WTC11 (cell line): ENCODE results near the gene STX12. TPM values are rescaled to one million over a fixed set of nuclear protein-coding genes. Genes with fewer than 3 reads are reported as not detected.

Experiments
- ATAC-seq: fragments of 200-7000 bp; cut with Tn5 transposase; 2 replicates; pipeline ENCODE4 v1.10.0; 2021; ENCODE audit warnings: mild to moderate bottlenecking, moderate library complexity
- CTCF ChIA-PET: fragments of 300-600 bp; sonication (Branson Sonifier 250); formaldehyde crosslinking; loops from one replicate; lab custom pipeline; 2021; ENCODE audit warnings: antibody characterized with exemption; lab: Charles Lee
- POLR2A ChIA-PET: fragments of 350-600 bp; sonication (Branson Sonifier 250); formaldehyde crosslinking; loops from one replicate; lab custom pipeline; 2021; ENCODE audit warnings: antibody characterized with exemption; lab: Charles Lee
- DNase-seq: peaks from one replicate; pipeline ENCODE4 v3.0.0; 2021; ENCODE audit warnings: low spot score
- H3K27ac Mint-ChIP-seq: 2 replicates; pipeline ENCODE4 v1.8.0; 2021; ENCODE audit warnings: mixed read lengths
- H3K27me3 Mint-ChIP-seq: 2 replicates; pipeline ENCODE4 v1.8.0; 2021; ENCODE audit warnings: low read depth, mild to moderate bottlenecking, moderate library complexity, mixed read lengths
- H3K36me3 Mint-ChIP-seq: 2 replicates; pipeline ENCODE4 v1.8.0; 2021; ENCODE audit warnings: mixed read lengths
- H3K4me1 Mint-ChIP-seq: 2 replicates; pipeline ENCODE4 v1.8.0; 2022; ENCODE audit warnings: mixed read lengths
- H3K4me3 Mint-ChIP-seq: 2 replicates; pipeline ENCODE4 v1.8.0; 2021; ENCODE audit warnings: mild to moderate bottlenecking, moderate library complexity, mixed read lengths
- H3K9me3 Mint-ChIP-seq: 2 replicates; pipeline ENCODE4 v1.8.0; 2021; ENCODE audit warnings: mixed read lengths
- ATF6 ChIP-seq: sonication (generic); formaldehyde crosslinking; IDR thresholded peaks from 2 replicates; pipeline ENCODE4 v1.8.1; 2023; ENCODE audit warnings: mild to moderate bottlenecking, missing genetic modification reagents
- CREM ChIP-seq: sonication (generic); formaldehyde crosslinking; IDR thresholded peaks from 2 replicates; pipeline ENCODE4 v1.8.1; 2022; ENCODE audit warnings: mild to moderate bottlenecking, missing genetic modification reagents, moderate library complexity
- ELF4 ChIP-seq: sonication (generic); formaldehyde crosslinking; IDR thresholded peaks from 2 replicates; pipeline ENCODE4 v1.8.1; 2022; ENCODE audit warnings: low read depth, mild to moderate bottlenecking, moderate library complexity, missing genetic modification reagents
- ERG ChIP-seq: fragments of 250-450 bp; sonication (Bioruptor Pico); IDR thresholded peaks from 2 replicates; pipeline ENCODE4 v1.8.0; 2021; ENCODE audit warnings: mild to moderate bottlenecking
- ESRRA ChIP-seq: sonication (generic); formaldehyde crosslinking; IDR thresholded peaks from 2 replicates; pipeline ENCODE4 v1.8.1; 2022; ENCODE audit warnings: mild to moderate bottlenecking, missing genetic modification reagents, borderline replicate concordance
- ETV6 ChIP-seq: sonication (generic); formaldehyde crosslinking; IDR thresholded peaks from 2 replicates; pipeline ENCODE4 v1.8.1; 2022; ENCODE audit warnings: mild to moderate bottlenecking, missing genetic modification reagents
- FOXP1 ChIP-seq: sonication (generic); formaldehyde crosslinking; IDR thresholded peaks from 2 replicates; pipeline ENCODE4 v1.8.0; 2022; ENCODE audit warnings: missing genetic modification reagents, mild to moderate bottlenecking, moderate library complexity, borderline replicate concordance
- FOXP4 ChIP-seq: sonication (generic); formaldehyde crosslinking; IDR thresholded peaks from 2 replicates; pipeline ENCODE4 v1.8.0; 2022; ENCODE audit warnings: mild to moderate bottlenecking, missing genetic modification reagents
- GABPB1 ChIP-seq: sonication (generic); formaldehyde crosslinking; IDR thresholded peaks from 2 replicates; pipeline ENCODE4 v1.8.1; 2023; ENCODE audit warnings: mild to moderate bottlenecking, missing genetic modification reagents
- GRHL2 ChIP-seq: fragments of 250-450 bp; sonication (Bioruptor Pico); IDR thresholded peaks from 2 replicates; pipeline ENCODE4 v1.8.0; 2022; ENCODE audit warnings: mild to moderate bottlenecking, moderate library complexity; ENCODE audit not compliant: insufficient replicate concordance, severe bottlenecking
- JUN ChIP-seq: sonication (generic); formaldehyde crosslinking; IDR thresholded peaks from 2 replicates; pipeline ENCODE4 v1.8.0; 2023; ENCODE audit warnings: mild to moderate bottlenecking, missing genetic modification reagents
- KAT7 ChIP-seq: sonication (generic); formaldehyde crosslinking; IDR thresholded peaks from 2 replicates; pipeline ENCODE4 v1.8.1; 2023; ENCODE audit warnings: missing genetic modification reagents, mild to moderate bottlenecking, borderline replicate concordance
- NFYB ChIP-seq: sonication (generic); formaldehyde crosslinking; conservative IDR thresholded peaks from 2 replicates; pipeline ENCODE4 v1.8.0; 2022; ENCODE audit warnings: low read depth, missing genetic modification reagents
- NR1H2 ChIP-seq: sonication (generic); formaldehyde crosslinking; IDR thresholded peaks from 2 replicates; pipeline ENCODE4 v1.9.0; 2021; ENCODE audit warnings: mild to moderate bottlenecking, moderate library complexity, missing genetic modification reagents
- RELA ChIP-seq: sonication (generic); formaldehyde crosslinking; IDR thresholded peaks from 2 replicates; pipeline ENCODE4 v1.8.1; 2022; ENCODE audit warnings: missing genetic modification reagents, mild to moderate bottlenecking, borderline replicate concordance
- TEAD4 ChIP-seq: sonication (generic); formaldehyde crosslinking; IDR thresholded peaks from 2 replicates; pipeline ENCODE4 v1.8.0; 2022; ENCODE audit warnings: mild to moderate bottlenecking, missing genetic modification reagents
- ZNF232 ChIP-seq: sonication (generic); formaldehyde crosslinking; IDR thresholded peaks from 2 replicates; pipeline ENCODE4 v1.8.0; 2022; ENCODE audit warnings: mild to moderate bottlenecking, missing genetic modification reagents
- ZNF396 ChIP-seq: fragments of 250-450 bp; sonication (Bioruptor Pico); IDR thresholded peaks from 2 replicates; pipeline ENCODE4 v1.8.0; 2021; ENCODE audit warnings: mild to moderate bottlenecking, moderate library complexity, borderline replicate concordance
- total RNA-seq: library from RNA; stranded (reverse); gene quantifications from 3 replicates; pipeline ENCODE4 v1.2.3, GENCODE V29; 2021
- TF ChIP-seq, protein P1 (sequence below): sonication (generic); formaldehyde crosslinking; IDR thresholded peaks from 2 replicates; pipeline ENCODE4 v1.8.1; 2023; ENCODE audit warnings: mild to moderate bottlenecking, missing genetic modification reagents, moderate library complexity
- TF ChIP-seq, protein P2 (sequence below): sonication (generic); formaldehyde crosslinking; IDR thresholded peaks from 2 replicates; pipeline ENCODE4 v1.8.1; 2022; ENCODE audit warnings: low read depth, missing genetic modification reagents, borderline replicate concordance
- TF ChIP-seq, protein P3 (sequence below): fragments of 250-450 bp; sonication (Bioruptor Pico); IDR thresholded peaks from 2 replicates; pipeline ENCODE4 v1.9.0; 2021; ENCODE audit warnings: moderate library complexity, mild to moderate bottlenecking, inconsistent platforms, borderline replicate concordance

The STX12 gene
- total RNA-seq, 1 experiment from 2014 or later = 10.3 TPM

GRCh38 chr1:27804791-27805190, 31.8 kb downstream of the STX12 start:
- Mint-ChIP-seq H3K4me1 (peaks cover 14% of the 10 kb centered on the region), H3K27ac (no peak overlapping the region), H3K36me3 (0 out of 2 replicates have a peak, but pooled peaks cover 2% of the 10 kb centered on the region), H3K9me3 (no peaks in the 10 kb centered on the region), H3K4me3 (no peak overlapping the region), H3K27me3 (no peaks in the 10 kb centered on the region)
- no peak for TF ChIP-seq ATF6 (CRISPR knock-in tag)
- ChIA-PET CTCF (no interaction called here), POLR2A (no interaction called here)
- DNase-seq (no peak), ATAC-seq (no peak)

GRCh38 chr1:27806758-27807157, 33.7 kb downstream of the STX12 start:
- CTCF ChIA-PET = no interaction called here
- Mint-ChIP-seq H3K36me3 (0 out of 2 replicates have a peak, but pooled peaks cover 2% of the 10 kb centered on the region), H3K27me3 (no peaks in the 10 kb centered on the region), H3K27ac (no peak overlapping the region), H3K4me3 (no peak overlapping the region), H3K4me1 (peaks cover 14% of the 10 kb centered on the region), H3K9me3 (no peaks in the 10 kb centered on the region)
- ATAC-seq = no peak
- TF ChIP-seq FOXP1 (CRISPR knock-in tag) (no peak), NFYB (CRISPR knock-in tag) (no peak), GABPB1 (CRISPR knock-in tag) (no peak), ELF4 (no peak), ZNF396 (CRISPR knock-in tag) (no peak), GRHL2 (CRISPR knock-in tag) (no peak), ESRRA (CRISPR knock-in tag) (no peak), ZNF232 (CRISPR knock-in tag) (no peak), KAT7 (CRISPR knock-in tag) (no peak), TEAD4 (no peak), JUN (CRISPR knock-in tag) (no peak), FOXP4 (no peak), ETV6 (CRISPR knock-in tag) (no peak), NR1H2 (no peak), ERG (CRISPR knock-in tag) (no peak), RELA (CRISPR knock-in tag) (no peak), CREM (CRISPR knock-in tag) (no peak)
- TF ChIP-seq, protein P1, sequence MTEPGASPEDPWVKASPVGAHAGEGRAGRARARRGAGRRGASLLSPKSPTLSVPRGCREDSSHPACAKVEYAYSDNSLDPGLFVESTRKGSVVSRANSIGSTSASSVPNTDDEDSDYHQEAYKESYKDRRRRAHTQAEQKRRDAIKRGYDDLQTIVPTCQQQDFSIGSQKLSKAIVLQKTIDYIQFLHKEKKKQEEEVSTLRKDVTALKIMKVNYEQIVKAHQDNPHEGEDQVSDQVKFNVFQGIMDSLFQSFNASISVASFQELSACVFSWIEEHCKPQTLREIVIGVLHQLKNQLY (CRISPR knock-in tag) = no peak
- TF ChIP-seq, protein P2, sequence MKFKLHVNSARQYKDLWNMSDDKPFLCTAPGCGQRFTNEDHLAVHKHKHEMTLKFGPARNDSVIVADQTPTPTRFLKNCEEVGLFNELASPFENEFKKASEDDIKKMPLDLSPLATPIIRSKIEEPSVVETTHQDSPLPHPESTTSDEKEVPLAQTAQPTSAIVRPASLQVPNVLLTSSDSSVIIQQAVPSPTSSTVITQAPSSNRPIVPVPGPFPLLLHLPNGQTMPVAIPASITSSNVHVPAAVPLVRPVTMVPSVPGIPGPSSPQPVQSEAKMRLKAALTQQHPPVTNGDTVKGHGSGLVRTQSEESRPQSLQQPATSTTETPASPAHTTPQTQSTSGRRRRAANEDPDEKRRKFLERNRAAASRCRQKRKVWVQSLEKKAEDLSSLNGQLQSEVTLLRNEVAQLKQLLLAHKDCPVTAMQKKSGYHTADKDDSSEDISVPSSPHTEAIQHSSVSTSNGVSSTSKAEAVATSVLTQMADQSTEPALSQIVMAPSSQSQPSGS (CRISPR knock-in tag) = no peak
- TF ChIP-seq, protein P3, sequence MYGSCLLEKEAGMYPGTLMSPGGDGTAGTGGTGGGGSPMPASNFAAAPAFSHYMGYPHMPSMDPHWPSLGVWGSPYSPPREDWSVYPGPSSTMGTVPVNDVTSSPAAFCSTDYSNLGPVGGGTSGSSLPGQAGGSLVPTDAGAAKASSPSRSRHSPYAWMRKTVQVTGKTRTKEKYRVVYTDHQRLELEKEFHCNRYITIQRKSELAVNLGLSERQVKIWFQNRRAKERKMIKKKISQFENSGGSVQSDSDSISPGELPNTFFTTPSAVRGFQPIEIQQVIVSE (CRISPR knock-in tag) = no peak
- POLR2A ChIA-PET = no interaction called here
- DNase-seq = no peak
